Myocyte (in vitro differentiated cells): Measurements from ENCODE around the gene KRTAP5-5. TPM values are rescaled to one million over a fixed set of nuclear protein-coding genes. Genes with fewer than 3 reads are reported as not detected.
"Not testable (repeated sequence)": the region's sequence is repeated elsewhere in the genome, so short reads cannot be mapped to it uniquely, and the experiment has no call there.

Source experiments
- DNase-seq: peaks from one replicate; pipeline ENCODE4 v3.0.0-alpha.2; 2012; ENCODE audit warnings: low read depth
- total RNA-seq: library from RNA; depleted of rRNA; stranded (reverse); fragments of >200 nt; gene quantifications from 2 replicates; pipeline ENCODE4 v1.2.3, GENCODE V29; 2014

KRTAP5-5 gene
- total RNA-seq, 1 donor from 2014 or later, result not detected

DNA sequence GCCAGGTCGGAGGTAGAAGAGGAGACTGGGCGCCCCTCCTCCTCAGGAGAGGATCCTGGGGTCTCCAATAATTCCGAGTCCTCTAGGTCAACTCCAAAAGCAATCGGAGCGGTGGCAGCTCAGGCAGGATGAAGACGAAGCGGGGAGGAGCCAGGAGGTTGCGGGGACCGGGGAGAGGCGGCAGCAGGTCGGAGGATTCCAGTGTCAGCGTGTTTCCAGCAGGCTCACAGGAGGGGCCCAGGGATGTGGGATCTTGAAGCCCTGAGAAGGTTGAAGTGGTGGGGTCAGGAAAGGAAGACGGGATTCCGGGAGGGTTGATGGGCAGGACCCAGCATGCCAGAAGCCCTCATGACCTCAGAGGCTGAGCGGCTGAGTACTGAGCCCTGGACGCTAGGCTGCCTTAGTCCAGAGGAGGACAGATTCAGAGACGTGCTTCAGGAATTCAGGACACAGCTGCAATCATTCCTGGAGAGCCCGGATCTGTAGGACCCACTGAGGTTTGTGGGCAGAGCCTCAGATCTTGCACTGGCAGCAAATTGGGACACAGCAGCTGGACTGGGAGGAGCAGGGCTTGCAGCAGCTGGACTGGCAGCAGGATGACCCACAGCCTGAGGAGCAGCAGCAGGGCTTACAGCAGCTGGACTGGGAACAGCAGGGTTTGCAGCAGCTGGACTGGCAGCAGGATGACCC is 22.3 kb upstream of the KRTAP5-5 start:
- DNase-seq, result peak; percentile 51

GRCh38 chr11:1607901-1608300 is 21.7 kb upstream of the KRTAP5-5 start:
- not testable (repeated sequence) for DNase-seq

GRCh38 chr11:1608363-1608762 is 21.2 kb upstream of the KRTAP5-5 start, which contains the start of gene KRTAP5-3:
KRTAP5-3 (minus strand) TSS chr11:1608463; CDS start chr11:1608385, 78 bp downstream.
- DNase-seq, result no peak

DNA sequence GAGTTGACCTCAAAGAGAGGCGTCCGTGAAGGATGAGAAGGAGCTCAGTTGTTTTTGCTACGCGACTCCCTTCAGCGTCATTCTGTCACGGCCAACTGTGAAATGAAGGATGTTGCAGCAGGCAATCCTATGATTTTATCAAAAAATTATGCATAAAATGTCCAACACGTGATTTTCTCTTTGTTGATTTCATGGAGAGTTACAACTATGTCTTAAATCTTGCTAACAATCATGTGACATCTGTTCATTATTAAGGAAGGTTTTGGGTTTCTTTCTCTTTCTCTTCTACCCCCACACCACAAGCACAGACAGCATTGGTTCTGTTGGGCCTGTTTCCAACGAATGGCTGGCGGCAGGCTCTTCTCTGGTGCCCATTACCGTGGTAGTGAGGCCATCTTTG is 11.3 kb upstream of the KRTAP5-5 start:
- DNase-seq, result no peak

GRCh38 chr11:1619449-1619848 is 10.1 kb upstream of the KRTAP5-5 start:
- DNase-seq, result no peak

GRCh38 chr11:1622086-1622485 is 7.5 kb upstream of the KRTAP5-5 start, which contains the start of gene KRTAP5-4:
KRTAP5-4 (minus strand) TSS chr11:1622138; CDS start chr11:1622093, 45 bp downstream.
- no peak for DNase-seq

- no peak for DNase-seq
These were observed 5.9 kb upstream of the KRTAP5-5 start for GRCh38 chr11:1623716-1624115.

- no peak for DNase-seq
These were observed 5.0 kb upstream of the KRTAP5-5 start for GRCh38 chr11:1624621-1625020.

GRCh38 chr11:1625541-1625940 is 4.0 kb upstream of the KRTAP5-5 start:
- DNase-seq, result no peak

DNA sequence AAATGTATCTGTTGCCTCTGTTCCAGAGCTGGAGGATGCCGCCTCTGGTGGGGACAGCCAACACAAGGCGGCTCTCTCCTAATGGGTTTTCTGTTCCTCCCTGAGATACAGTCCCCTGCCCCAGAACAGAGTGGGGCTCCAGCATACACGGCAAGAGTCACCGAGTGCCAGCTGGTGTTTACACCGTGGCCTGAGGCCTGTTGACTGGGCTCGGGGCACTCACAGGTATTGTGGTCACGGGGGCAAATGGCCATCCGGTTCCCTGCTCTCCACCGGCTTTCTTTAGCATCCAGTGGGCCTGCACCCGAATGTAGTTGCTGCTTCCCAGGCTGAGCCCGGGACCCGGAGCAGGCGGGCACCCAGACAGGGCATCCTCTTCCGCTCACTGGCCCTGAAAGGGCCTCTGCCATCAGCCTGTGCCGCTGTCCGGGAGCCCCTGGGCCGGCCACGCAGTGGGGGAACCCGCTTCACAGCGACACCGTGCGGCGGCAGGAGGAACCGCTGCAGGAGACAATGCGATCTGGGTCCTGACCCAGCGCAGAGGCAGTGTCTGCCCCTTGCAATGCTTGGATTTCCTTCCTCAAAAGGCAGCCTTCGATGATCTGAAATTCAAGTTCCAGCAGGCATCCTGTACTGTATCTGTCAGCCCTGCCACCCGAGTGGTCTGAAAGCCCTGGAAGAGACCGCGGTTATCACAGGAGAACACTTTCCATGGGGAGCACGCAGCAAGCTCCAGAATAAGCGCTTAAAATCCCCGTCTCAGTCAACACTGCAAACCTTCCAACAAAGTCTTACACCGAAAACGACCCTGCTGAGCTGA is 859 bp upstream of the KRTAP5-5 start:
- peak; percentile 40 for DNase-seq

GRCh38 chr11:1630271-1630670 is 696 bp downstream of the KRTAP5-5 start:
- no peak for DNase-seq

- no peak for DNase-seq
These were observed 1.5 kb downstream of the KRTAP5-5 start for GRCh38 chr11:1631066-1631568.

DNA sequence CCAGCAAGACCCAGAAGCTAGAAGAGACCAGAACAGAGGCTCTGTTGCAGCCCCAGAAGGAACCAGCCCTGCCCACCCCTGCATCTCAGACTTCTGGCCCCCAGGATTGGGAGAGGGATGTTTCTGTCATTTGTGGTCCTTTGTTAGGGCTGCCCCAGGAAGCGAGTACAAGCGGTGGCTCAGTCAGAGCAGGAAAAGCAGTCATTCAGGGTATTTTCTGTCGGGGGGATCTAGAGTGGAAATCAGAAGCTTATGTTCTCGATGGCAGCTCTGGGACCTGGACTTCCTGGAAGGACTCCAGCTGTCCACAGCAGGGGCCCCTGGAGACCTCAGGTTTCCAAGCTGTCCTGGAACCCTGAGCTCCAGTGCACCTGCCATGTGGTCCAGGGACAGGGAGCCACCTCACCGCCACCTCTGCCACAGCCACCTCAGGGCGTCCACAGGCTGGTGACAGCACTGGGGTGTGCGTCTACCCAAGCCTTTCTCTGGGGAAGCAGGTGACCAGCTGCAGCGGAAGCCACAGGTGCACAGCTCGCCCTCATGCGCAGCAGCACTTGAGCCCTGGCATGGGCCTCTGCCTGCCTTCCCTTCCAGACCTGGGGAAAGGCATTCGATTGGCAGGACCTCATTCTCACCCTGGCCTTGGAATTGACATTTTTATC is 2.6 kb downstream of the KRTAP5-5 start:
- DNase-seq, result no peak

GRCh38 chr11:1633864-1634263 is 4.3 kb downstream of the KRTAP5-5 start:
- DNase-seq, result no peak

- DNase-seq, result no peak
These were observed 6.8 kb downstream of the KRTAP5-5 start for GRCh38 chr11:1636291-1636950.

- DNase-seq, result no peak
These were observed 8.1 kb downstream of the KRTAP5-5 start for GRCh38 chr11:1637628-1638027.

DNA sequence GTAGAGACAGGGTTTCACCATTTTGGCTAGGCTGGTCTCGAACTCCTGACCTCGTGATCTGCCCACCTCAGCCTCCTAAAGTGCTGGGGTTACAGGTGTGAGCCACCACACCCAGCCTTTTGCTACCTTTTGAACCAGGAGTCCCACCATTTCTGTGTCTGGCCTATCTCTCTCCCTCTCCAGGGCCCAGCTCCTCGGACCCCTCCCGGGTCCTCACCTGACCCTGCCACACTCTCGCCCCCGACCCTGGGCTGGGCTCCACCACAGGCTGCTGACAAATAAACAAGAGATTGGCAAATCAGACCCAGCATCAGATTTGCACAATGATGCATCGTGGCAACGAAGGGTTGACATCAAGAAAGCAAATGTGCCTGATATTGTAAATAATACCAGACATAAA is 8.8 kb downstream of the KRTAP5-5 start:
- DNase-seq, result no peak

GRCh38 chr11:1639102-1639620 is 9.6 kb downstream of the KRTAP5-5 start:
- no peak for DNase-seq

DNA sequence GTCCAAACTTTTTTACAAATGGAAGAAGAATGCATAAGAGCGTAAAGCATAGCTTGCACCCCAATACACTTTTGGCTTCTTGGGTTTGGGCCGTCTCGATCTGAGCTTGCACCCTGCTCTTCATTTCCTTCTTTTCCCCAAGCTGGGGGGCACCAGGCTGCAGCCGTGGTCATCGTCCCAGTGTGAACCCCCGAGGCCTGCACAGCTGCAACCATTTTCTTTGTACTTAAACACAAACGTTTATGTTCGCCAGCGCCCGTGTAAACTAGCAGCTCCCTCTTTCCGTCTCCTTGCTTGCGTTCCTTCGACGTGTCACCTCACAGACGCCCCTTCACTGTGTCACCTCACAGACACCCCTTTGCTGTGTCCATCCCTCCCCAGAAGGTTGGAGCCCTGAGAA is 10.1 kb downstream of the KRTAP5-5 start:
- no peak for DNase-seq

DNA sequence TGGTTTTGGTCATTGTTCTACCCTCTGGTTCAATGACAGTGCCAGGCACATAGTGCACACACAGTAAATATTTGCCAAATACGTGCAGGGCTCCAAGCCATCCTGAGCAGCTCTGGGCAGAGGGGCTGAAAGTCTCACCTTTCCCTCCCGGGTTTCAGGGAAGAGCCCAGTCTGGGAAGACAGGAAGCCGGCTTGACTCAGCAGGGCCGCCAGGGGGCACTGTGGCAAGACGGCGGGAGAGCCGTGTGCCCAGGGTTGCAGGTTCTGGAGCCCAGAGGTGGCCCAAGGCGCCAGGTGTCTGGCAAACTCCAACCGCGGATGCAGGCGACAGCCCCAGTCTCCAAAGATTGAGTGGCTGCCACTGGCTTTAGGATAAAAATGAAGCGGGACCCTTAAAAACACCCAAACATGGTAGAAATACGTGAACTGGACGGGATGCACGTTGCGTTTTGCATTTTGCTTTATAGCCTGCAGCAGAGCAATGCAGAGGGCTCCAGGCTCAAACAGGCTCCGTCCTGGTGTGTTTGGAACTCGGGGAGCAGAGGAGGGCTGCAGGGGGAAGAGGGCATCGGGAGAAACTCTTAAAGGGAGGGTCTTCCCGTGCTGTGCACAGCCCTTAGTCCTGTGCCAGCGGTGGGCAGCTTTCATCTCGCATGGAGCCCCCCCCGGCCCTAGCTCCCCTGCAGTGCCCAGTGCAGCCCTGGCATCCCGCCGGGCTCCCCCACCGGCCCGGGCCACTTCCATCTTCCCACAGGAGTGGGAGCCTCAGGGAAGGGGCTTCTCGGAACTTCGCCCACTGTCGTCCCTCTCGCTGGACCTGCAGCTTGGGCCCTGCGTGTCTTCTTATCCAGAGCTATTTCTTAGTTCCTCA is 10.7 kb downstream of the KRTAP5-5 start:
- peak; percentile 27 for DNase-seq
